Activated CD4-positive, alpha-beta memory T cell treated with anti-CD3 and anti-CD28 coated beads for 36 hours (primary cell): ENCODE data around the gene PPM1H. TPM values are rescaled to one million over a fixed set of nuclear protein-coding genes. Genes with fewer than 3 reads are reported as not detected.
"Not testable (repeated sequence)": the region's sequence is repeated elsewhere in the genome, so short reads cannot be mapped to it uniquely, and the experiment has no call there.

ENCODE experiments used
- CTCF ChIA-PET: fragments of 350-600 bp; sonication (Branson Sonifier 250); formaldehyde crosslinking; loops from one replicate; lab custom pipeline; 2021; ENCODE audit warnings: antibody characterized with exemption, inconsistent platforms; lab: Charles Lee
- POLR2A ChIA-PET: fragments of 350-600 bp; sonication (Branson Sonifier 250); formaldehyde crosslinking; loops from one replicate; lab custom pipeline; 2021; ENCODE audit warnings: antibody characterized with exemption; lab: Charles Lee
- DNase-seq: peaks from one replicate; pipeline ENCODE4 v3.0.0-alpha.2; 2020
- H3K27ac Mint-ChIP-seq: one replicate; pipeline ENCODE4 v1.8.0; 2021; ENCODE audit warnings: mixed read lengths
- H3K27me3 Mint-ChIP-seq: one replicate; pipeline ENCODE4 v1.8.0; 2021; ENCODE audit warnings: mixed read lengths
- H3K36me3 Mint-ChIP-seq: one replicate; pipeline ENCODE4 v1.8.0; 2021; ENCODE audit warnings: mixed read lengths
- H3K4me1 Mint-ChIP-seq: one replicate; pipeline ENCODE4 v1.8.0; 2021; ENCODE audit warnings: low read depth, mixed read lengths
- H3K4me3 Mint-ChIP-seq: one replicate; pipeline ENCODE4 v1.8.0; 2021; ENCODE audit warnings: mild to moderate bottlenecking, mixed read lengths
- H3K9me3 Mint-ChIP-seq: one replicate; pipeline ENCODE4 v1.8.0; 2021; ENCODE audit warnings: mixed read lengths
- intact Hi-C: fragments of 100-400 bp; cut with micrococcal nuclease; formaldehyde crosslinking; loops from one replicate; pipeline ENCODE4 v1.15.1; 2023
- total RNA-seq, 2 experiments: library from RNA; stranded (reverse); gene quantifications; one replicate each; pipeline ENCODE4 v1.2.3, GENCODE V29; 2021

Gene PPM1H
- total RNA-seq, 2 experiments from 2014 or later, result not detected

DNA sequence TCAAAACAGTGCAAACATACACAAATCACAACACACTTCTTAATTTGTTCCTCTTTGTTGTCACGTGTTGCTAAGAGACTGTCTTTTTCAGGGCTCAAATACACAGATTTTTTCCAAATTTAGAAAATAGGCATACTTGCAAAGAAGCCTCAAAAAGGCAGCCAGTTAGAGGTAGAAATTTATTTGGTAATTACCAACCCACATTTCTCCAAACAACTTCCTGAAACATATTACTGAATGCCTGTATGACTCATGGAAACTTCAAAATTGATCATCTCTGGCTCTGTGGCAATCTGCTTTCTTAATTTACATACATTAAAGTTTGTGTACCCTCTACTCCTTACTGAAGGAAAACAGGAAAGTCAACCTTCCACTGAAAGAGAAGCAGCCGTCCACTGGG lies 36.4 kb downstream of the PPM1H start:
- Mint-ChIP-seq H3K9me3 (no peaks in the 10 kb centered on the region), H3K4me3 (no peak overlapping the region), H3K27me3 (no peaks in the 10 kb centered on the region), H3K4me1 (no peaks in the 10 kb centered on the region), H3K27ac (no peak overlapping the region), H3K36me3 (no peaks in the 10 kb centered on the region)
- CTCF ChIA-PET, result no interaction called here
- intact Hi-C loops, result no loop called here
- POLR2A ChIA-PET, result no interaction called here
- no peak for DNase-seq

GRCh38 chr12:62895351-62895877 lies 39.5 kb downstream of the PPM1H start:
- no peaks in the 10 kb centered on the region for H3K36me3 Mint-ChIP-seq
- H3K4me3 Mint-ChIP-seq, result no peak overlapping the region
- intact Hi-C loops, result no loop called here
- CTCF ChIA-PET, result no interaction called here
- H3K4me1 Mint-ChIP-seq, result peaks cover 10% of the 10 kb centered on the region
- POLR2A ChIA-PET, result no interaction called here
- DNase-seq, result no peak
- H3K9me3 Mint-ChIP-seq, result no peaks in the 10 kb centered on the region
- H3K27ac Mint-ChIP-seq, result no peak overlapping the region
- no peaks in the 10 kb centered on the region for H3K27me3 Mint-ChIP-seq

- no peaks in the 10 kb centered on the region for H3K36me3 Mint-ChIP-seq
- intact Hi-C loops, result no loop called here
- no peak overlapping the region for H3K4me3 Mint-ChIP-seq
- DNase-seq, result no peak
- CTCF ChIA-PET, result interaction anchor here (1.2 kb wide), 1 partner anchor 11 kb away, joined by 3 read pairs; no protein-coding TSS in a partner anchor
- peaks cover 10% of the 10 kb centered on the region for H3K4me1 Mint-ChIP-seq
- POLR2A ChIA-PET, result no interaction called here
- H3K9me3 Mint-ChIP-seq, result no peaks in the 10 kb centered on the region
- no peaks in the 10 kb centered on the region for H3K27me3 Mint-ChIP-seq
- H3K27ac Mint-ChIP-seq, result no peak overlapping the region
Observed at GRCh38 chr12:62893276-62893675, 41.7 kb downstream of the PPM1H start.

GRCh38 chr12:62891805-62892549 lies 43.0 kb downstream of the PPM1H start:
- DNase-seq, result no peak
- Mint-ChIP-seq H3K4me1 (peaks cover 10% of the 10 kb centered on the region), H3K4me3 (no peak overlapping the region), H3K27me3 (no peaks in the 10 kb centered on the region), H3K9me3 (no peaks in the 10 kb centered on the region), H3K27ac (no peak overlapping the region), H3K36me3 (no peaks in the 10 kb centered on the region)
- ChIA-PET POLR2A (no interaction called here), CTCF (interaction anchor here (0.6 to 1.2 kb wide), 2 partner anchors 10 to 35 kb away, joined by 3 to 5 read pairs; no protein-coding TSS in a partner anchor)
- intact Hi-C loops, result no loop called here

GRCh38 chr12:62888454-62889110 lies 46.4 kb downstream of the PPM1H start:
- no peak overlapping the region for H3K27ac Mint-ChIP-seq
- no peaks in the 10 kb centered on the region for H3K27me3 Mint-ChIP-seq
- intact Hi-C loops, result no loop called here
- no peak overlapping the region for H3K4me3 Mint-ChIP-seq
- ChIA-PET CTCF (no interaction called here), POLR2A (no interaction called here)
- no peak for DNase-seq
- no peaks in the 10 kb centered on the region for H3K36me3 Mint-ChIP-seq
- H3K9me3 Mint-ChIP-seq, result no peaks in the 10 kb centered on the region
- peaks cover 10% of the 10 kb centered on the region for H3K4me1 Mint-ChIP-seq

DNA sequence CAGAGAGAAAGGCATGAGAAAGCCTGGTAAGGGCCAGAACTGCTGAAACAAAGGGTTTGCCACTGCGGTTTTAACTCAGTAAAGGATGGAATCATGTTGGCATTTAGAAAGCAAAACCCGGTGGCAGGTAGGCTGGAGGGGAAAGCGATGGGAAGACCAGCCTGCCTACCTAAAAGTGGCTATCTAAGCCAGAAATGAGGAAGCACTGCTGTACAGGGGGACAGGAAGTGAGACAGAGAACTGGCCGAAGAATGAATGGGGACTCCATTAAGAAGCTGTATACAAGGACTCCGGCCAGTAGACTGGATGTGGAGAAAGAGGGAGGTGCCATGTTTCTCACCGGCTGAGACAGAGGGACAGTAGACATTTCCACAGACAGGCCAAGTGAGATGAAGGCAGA lies 48.2 kb downstream of the PPM1H start:
- POLR2A ChIA-PET, result no interaction called here

DNA sequence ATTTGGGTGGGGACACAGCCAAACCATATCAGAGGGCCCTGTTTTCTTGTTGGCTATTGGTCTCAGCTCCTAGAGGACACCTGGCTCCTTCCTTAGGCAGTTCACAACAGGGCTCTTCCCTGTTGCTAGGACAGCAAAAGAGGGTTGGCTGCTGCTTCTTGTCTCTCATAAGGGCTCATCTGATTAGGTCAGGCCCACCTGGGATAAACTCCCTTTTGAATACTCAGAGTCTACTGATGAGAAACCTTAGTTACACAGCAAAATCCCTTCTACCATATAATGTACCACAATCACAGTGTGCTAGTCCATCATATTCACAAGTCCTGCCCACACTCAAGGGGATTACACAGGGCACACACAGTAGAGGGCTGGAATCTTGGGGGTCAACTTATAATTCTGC lies 49.7 kb downstream of the PPM1H start:
- POLR2A ChIA-PET, result no interaction called here
- Mint-ChIP-seq H3K4me3 (no peak overlapping the region), H3K9me3 (no peaks in the 10 kb centered on the region), H3K4me1 (no peaks in the 10 kb centered on the region), H3K27ac (no peak overlapping the region), H3K27me3 (peaks cover 3% of the 10 kb centered on the region), H3K36me3 (no peaks in the 10 kb centered on the region)
- DNase-seq, result no peak
- CTCF ChIA-PET, result no interaction called here
- intact Hi-C loops, result no loop called here

More for the DNA sequence above, 48.2 kb downstream of the PPM1H start:
- intact Hi-C loops, result no loop called here
- Mint-ChIP-seq H3K27ac (no peak overlapping the region), H3K4me1 (peaks cover 5% of the 10 kb centered on the region), H3K36me3 (no peaks in the 10 kb centered on the region), H3K27me3 (peaks cover 1% of the 10 kb centered on the region), H3K4me3 (no peak overlapping the region), H3K9me3 (no peaks in the 10 kb centered on the region)
- CTCF ChIA-PET, result no interaction called here
- DNase-seq, result no peak

GRCh38 chr12:62884832-62885231 lies 50.1 kb downstream of the PPM1H start:
- POLR2A ChIA-PET, result interaction anchor here (0.6 kb wide), 1 partner anchor 106 kb away, joined by 5 read pairs; no protein-coding TSS in a partner anchor
- H3K27ac Mint-ChIP-seq, H3K27me3 Mint-ChIP-seq, H3K4me3 Mint-ChIP-seq, intact Hi-C loops, DNase-seq, CTCF ChIA-PET, H3K9me3 Mint-ChIP-seq, H3K36me3 Mint-ChIP-seq, H3K4me1 Mint-ChIP-seq: not testable (repeated sequence)

DNA sequence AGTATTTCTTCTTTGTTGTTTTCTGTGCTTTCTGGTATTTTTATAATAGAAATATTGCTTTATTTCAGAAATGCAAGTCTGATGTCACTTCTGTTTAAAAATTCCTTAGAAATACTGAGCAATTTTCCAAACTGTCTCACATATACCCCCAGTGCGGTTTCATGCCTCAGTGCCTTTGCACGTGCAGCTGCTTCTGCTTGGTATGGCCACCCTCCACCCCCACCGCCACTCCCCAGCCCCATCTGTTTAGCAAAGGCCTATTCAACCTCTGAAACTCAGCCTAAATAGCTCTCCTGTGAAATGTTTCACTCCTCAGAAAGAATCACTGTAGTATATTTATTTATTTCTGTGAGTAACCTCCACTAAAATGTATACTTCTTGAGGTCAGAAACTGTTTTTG lies 52.3 kb downstream of the PPM1H start:
- Mint-ChIP-seq H3K4me1 (no peaks in the 10 kb centered on the region), H3K27ac (no peak overlapping the region), H3K36me3 (no peaks in the 10 kb centered on the region), H3K27me3 (peaks cover 3% of the 10 kb centered on the region), H3K4me3 (no peak overlapping the region), H3K9me3 (no peaks in the 10 kb centered on the region)
- POLR2A ChIA-PET, result no interaction called here
- intact Hi-C loops, result no loop called here
- CTCF ChIA-PET, result interaction anchor here (0.6 to 1.0 kb wide), 2 partner anchors 10 to 1123 kb away, joined by 3 read pairs; no protein-coding TSS in a partner anchor
- DNase-seq, result no peak

DNA sequence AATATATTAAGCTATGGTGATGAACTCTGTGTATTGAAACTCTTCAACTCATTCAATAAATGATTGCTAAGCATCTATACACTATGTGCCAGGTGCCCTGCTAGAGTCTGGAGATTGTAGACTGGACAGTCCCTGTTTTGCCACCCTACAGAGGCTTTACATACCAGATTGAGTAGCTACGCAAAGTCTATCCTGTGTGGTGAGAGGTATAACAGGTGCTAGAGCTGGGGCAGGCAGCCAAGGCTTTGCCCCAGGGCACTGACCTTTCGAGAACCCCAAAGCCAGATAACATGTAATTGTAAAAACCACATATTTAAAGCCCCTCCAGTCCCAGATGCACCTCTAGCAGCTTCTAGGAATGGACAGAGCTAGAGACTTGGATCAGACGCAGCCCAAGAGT lies 52.8 kb downstream of the PPM1H start:
- ChIA-PET POLR2A (no interaction called here), CTCF (interaction anchor here (0.6 to 1.0 kb wide), 2 partner anchors 10 to 1124 kb away, joined by 3 read pairs; no protein-coding TSS in a partner anchor)
- Mint-ChIP-seq H3K9me3 (no peaks in the 10 kb centered on the region), H3K27me3 (peaks cover 3% of the 10 kb centered on the region), H3K4me3 (no peak overlapping the region), H3K4me1 (no peaks in the 10 kb centered on the region), H3K36me3 (no peaks in the 10 kb centered on the region), H3K27ac (no peak overlapping the region)
- DNase-seq, result no peak
- intact Hi-C loops, result no loop called here

DNA sequence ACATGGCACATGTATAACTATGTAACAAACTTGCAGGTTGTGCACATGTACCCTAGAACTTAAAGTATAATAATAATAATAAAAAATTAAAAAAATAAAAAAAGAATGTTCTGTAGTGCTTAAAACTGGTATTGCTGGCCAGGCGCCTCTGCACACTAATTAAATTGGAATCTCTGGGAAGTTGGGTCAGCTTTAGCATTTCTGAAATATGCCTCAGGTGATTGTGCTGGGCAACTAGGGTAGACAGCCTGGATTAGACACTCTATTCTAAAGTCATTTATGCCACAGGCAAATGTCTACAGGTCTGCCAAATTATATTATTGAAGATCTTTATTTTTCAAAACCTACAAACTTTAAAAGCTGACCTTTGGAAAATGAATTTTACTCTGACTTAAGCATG lies 55.3 kb downstream of the PPM1H start:
- POLR2A ChIA-PET, result no interaction called here
- no peak overlapping the region for H3K27ac Mint-ChIP-seq
- CTCF ChIA-PET, result interaction anchor here (0.7 kb wide), 1 partner anchor 86 kb away, joined by 3 read pairs; no protein-coding TSS in a partner anchor

GRCh38 chr12:62879228-62879627 lies 55.7 kb downstream of the PPM1H start:
- H3K27ac Mint-ChIP-seq, POLR2A ChIA-PET, H3K36me3 Mint-ChIP-seq, H3K4me3 Mint-ChIP-seq, H3K9me3 Mint-ChIP-seq, intact Hi-C loops, H3K4me1 Mint-ChIP-seq, H3K27me3 Mint-ChIP-seq, DNase-seq: not testable (repeated sequence)
- CTCF ChIA-PET, result interaction anchor here (0.7 kb wide), 1 partner anchor 85 kb away, joined by 3 read pairs; no protein-coding TSS in a partner anchor

More for the DNA sequence above, 55.3 kb downstream of the PPM1H start:
- Mint-ChIP-seq H3K36me3 (no peaks in the 10 kb centered on the region), H3K4me3 (no peak overlapping the region), H3K27me3 (peaks cover 6% of the 10 kb centered on the region), H3K9me3 (no peaks in the 10 kb centered on the region), H3K4me1 (no peaks in the 10 kb centered on the region)
- intact Hi-C loops, result no loop called here
- no peak for DNase-seq
